ENCODE data around the gene SIGLEC7.

The SIGLEC7 gene

GRCh38 chr19:51142119-51142518 is at the start of gene SIGLEC7:
SIGLEC7 (plus strand) TSS chr19:51142301; CDS start chr19:51142370, 69 bp downstream.
- no peak for DNase-seq

DNA sequence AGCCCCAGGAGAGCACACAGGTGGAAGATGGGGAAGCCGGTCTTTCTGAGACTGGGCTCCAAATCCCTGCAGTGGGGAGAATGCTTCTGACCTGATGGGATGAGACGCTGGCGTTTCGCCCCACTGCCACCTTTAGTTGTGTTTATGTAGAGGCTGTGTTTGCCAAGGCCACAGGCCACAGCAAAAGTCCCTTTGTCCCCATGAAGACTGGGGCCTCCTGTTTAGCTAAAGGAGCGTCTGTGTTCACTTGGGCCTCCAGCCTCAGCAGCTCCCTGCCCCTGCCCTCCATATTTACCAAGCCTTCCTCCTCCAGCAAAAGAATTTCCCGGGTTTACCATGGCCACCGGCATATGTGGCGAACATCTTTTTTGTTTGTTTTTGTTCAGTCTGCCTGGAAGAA is 49.0 kb upstream of the SIGLEC7 start:
- DNase-seq, result no peak

- no peak for DNase-seq
Observed at GRCh38 chr19:51093510-51094345, 48.4 kb upstream of the SIGLEC7 start.

DNA sequence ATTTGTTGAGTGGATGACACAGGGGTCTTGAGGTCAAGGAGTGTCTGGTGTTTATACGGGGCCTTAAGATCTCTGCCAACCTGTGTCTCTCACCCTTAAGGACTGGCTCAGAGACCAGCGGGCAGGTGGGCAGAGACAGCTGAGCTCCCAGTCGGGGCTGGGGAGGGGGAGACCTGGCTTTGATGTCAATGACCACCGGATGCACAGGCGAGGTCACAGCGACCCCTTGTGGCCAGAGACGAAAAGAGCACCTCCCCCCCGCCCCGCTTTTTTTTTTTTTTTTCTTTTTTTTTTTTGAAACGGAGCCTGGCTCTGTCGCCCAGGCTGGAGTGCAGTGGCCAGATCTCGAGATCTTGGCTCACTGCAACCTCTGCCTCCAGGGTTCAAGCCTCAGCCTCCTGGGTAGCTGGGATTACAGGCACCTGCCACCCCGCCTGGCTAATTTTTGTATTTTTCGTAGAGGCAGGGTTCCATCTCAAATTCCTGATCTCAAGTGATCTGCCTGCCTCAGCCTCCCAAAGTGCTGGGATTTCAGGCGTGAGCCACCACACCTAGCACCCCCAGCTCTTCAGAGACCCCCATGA is 47.3 kb upstream of the SIGLEC7 start:
- DNase-seq, result no peak

DNA sequence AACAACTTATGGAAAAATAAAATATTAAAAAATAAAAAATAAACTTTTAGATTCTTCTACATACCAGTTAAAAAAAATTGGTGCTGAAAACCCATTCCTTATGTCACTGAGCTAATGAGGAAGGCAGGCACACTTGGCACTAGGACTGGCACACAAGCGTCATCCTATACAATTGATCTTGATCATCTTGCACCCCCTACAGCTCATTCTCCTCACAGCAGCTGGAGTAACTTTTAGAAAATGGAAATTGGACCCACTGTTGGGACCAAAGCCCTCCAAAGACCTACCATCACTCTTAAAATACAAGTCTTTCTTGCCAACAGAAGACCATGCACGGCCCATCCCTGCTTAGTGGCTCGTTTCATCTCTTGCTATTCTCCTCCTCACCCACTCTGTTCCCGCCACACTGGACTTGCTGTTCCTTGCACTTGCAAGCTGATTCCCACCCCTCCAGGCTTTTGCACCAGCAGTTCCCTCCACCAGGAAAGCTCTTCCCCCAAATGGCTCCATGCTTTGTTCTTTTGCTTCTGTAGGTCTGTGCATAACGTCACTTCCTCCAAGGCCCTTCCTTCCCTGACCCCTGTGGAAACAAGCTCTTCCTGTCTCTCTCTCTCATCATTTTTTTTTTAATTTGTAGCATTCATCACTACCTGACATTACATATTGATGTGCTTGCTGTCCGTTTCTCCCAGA is 45.5 kb upstream of the SIGLEC7 start:
- no peak for DNase-seq

GRCh38 chr19:51097166-51097738 is 44.8 kb upstream of the SIGLEC7 start:
- DNase-seq, result peak; percentile 69

GRCh38 chr19:51097796-51098195 is 44.3 kb upstream of the SIGLEC7 start:
- no peak for DNase-seq

DNA sequence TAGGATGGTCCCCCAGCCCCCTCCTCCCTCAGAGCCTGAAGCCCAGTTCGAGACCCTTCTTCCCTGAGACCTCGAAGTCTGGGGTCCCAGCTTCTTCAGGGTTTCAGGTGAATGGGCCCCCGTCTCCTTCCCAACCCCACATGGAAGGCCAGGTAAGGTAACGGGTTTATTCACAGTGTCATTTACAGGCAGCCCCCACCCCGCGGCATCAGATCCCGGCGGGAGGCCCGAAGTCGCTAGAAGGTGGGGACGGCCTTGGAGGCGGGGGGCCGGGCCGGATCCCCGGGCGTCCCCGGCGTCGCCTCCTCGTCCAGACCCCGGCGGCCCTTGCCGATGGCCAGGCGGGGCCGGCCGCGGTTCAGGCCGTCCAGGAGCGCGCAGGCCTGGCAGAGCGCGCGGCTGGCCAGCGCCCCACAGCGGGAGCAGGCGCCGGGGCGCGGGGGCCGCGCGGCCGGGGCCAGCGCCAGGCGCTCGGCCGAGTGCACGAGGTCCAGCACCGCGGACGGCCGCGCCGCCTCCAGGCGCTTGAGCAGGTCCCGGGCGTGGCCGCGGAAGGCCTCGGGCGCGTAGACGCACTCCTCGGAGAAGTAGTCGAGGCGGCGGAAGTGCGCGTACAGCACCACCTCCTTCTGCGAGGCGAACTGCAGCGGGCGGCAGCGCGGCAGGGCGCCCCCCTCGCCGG is 43.6 kb upstream of the SIGLEC7 start:
- DNase-seq, result peak; percentile 63

DNA sequence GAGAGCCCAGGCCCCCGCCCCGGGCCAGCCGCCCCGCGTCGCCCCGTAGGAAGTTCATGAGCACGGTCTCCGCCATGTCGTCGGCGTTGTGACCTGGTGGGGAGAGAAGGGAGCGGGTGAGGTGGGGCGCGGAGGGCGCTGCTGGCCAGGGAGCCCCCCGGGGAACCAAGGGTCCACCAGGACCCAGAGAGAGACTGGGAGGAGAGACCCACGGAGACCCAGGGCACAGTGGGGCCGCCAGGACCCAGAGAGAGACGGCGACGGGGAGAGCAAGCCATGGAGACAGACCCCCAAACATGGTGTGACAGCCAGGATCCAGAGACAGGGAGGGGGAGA is 43.1 kb upstream of the SIGLEC7 start:
- DNase-seq, result no peak

GRCh38 chr19:51100601-51101000 is 41.5 kb upstream of the SIGLEC7 start:
- DNase-seq, result no peak

- no peak for DNase-seq
Observed at GRCh38 chr19:51101171-51101865, 40.8 kb upstream of the SIGLEC7 start.

- no peak for DNase-seq
Observed at GRCh38 chr19:51102991-51103390, 39.1 kb upstream of the SIGLEC7 start.

GRCh38 chr19:51103926-51104341 is 38.2 kb upstream of the SIGLEC7 start:
- peak; percentile 50 for DNase-seq

- DNase-seq, result no peak
Observed at GRCh38 chr19:51107406-51108065, 34.6 kb upstream of the SIGLEC7 start.

- peak; percentile 98 for DNase-seq
Observed at GRCh38 chr19:51108066-51108804, 33.9 kb upstream of the SIGLEC7 start, which contains the start of gene CTU1. CTU1 (minus strand) TSS chr19:51108409; CDS start chr19:51104569, 3,840 bp downstream.

DNA sequence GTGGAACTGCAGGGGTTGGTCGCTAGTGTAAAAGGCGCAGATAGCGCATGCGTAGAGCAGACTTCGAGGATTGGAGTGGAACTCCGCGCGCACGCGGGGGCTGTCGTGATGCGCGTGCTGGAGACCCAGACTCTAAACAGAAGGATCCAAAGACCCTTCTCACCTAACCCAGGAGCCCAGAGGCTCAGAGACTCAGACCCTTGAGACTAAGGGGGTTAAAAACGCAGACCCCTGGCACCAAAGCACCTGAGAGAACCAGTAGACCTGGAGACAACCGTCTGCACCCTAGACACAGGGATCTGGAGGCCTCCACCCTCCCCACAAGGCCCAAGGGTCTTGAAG is 33.3 kb upstream of the SIGLEC7 start:
- no peak for DNase-seq

GRCh38 chr19:51110666-51110971 is 31.5 kb upstream of the SIGLEC7 start:
- DNase-seq, result no peak

DNA sequence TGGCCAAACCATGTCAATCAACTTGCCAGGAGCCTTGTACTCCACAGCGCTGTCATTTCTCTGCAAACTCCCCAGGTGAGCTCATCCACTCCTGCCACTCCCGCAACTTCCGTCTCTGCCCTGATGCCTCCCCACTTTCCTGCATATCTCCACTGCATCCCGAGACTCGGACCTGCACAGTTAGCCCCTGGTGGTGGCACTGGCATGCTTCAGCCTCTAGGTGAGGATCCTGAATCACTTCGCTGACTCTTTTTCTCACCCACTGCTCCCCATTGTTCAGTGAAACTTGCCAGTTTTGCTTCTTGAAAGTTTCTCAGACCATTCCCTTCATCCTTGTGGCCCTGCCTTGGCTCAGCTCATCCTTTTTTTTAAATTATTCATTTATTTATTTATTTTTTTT is 30.5 kb upstream of the SIGLEC7 start:
- DNase-seq, result no peak

- DNase-seq, result no peak
Observed at GRCh38 chr19:51114087-51114729, 27.9 kb upstream of the SIGLEC7 start.

GRCh38 chr19:51116736-51117286 is 25.3 kb upstream of the SIGLEC7 start:
- no peak for DNase-seq

Data from right forelimb (tissue), 1 donor.